HG03460 (cell line): ENCODE data around the gene KCNMA1.

Experiments used
- ATAC-seq: cut with Tn5 transposase; IDR thresholded peaks from one replicate; pipeline ENCODE4 v1.9.1; 2021; ENCODE audit not compliant: unreplicated experiment

KCNMA1 gene

GRCh38 chr10:77383861-77384553 lies 253.6 kb downstream of the KCNMA1 start:
- ATAC-seq, result no peak

GRCh38 chr10:77381750-77382149 lies 255.9 kb downstream of the KCNMA1 start:
- no peak for ATAC-seq

DNA sequence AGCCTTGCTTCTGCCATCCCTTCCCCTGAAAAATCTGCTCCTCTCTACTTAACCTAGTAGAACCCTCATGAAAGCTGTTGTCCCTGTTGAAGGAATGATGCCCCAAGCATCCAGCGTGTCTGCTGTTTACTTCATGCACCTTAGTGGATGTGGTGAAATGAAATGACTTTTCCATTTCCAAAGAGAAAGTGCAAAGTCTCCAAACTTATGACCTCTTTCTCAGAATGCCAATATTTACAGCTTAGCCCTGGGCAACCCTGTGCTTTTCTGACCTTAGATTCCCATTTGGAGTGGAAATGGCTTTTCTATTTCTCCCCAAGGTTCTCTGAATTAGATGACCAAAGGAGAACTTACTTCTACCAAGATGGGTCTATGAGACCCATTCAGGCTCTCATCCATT lies 256.9 kb downstream of the KCNMA1 start:
- no peak for ATAC-seq

DNA sequence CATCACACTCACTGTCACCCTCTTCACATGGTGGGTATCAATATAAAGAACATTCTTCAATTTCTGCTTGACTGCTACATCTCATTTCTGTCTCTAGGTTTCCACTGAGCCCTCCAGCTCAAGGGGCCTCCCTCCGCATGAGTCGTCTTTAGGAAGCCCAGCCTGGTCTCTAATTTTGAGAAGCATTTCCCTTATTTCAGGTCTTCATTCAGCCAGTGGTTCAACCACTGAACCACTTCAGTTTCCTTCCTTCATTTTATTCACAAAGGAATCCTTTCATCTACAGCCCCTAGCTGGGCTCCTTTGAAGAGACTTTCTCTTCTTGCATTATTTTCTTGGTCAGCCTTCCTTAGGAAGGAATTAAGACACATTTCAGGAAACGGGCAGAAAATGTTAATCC lies 257.4 kb downstream of the KCNMA1 start:
- ATAC-seq, result no peak

DNA sequence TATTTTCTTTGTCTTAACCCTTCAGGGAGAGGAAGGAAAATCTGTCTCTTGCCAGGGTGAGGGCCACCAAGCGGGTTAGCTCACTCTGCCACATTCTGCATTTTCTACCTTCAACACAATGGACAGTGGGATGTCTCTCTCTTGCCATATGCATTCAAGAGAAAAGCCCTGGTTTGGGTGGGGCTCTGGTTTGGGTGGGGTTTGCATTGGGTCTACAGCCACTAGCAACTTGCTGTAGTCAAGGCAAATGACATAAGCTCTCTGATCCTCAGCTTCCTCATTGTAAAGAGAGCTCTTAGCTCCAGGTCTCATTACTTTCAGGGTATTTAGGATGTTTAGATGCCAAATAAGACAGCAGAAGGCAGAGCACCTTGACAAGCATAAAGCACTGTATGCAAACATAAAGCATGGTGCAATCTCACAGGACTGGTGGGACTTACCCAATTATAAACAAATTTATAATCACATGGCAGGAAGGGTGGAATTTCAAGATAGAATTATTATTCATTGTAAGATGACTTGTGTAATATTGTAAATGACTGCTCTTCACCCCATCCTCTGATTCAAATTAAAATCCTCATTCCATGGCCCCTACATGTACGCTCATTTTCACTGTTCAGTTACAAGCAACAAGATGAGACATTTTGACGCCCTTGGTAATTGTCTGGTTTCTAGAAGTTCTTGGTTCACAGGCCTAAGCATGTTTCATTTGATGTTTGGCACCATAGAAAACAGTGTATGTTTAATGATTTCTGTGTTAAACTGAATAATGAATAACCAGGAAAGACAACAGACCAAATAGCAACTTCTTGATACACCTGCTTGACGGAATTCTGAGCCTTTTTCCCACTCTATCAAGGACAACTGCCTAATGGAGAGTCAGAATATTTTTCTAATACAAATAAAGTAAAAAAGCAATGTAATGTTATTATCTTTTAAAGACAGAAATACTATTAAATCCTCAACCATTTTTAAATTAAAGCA lies 258.9 kb downstream of the KCNMA1 start:
- ATAC-seq, result no peak

- no peak for ATAC-seq
These were observed 259.8 kb downstream of the KCNMA1 start for GRCh38 chr10:77377678-77378352.

- no peak for ATAC-seq
These were observed 260.6 kb downstream of the KCNMA1 start for GRCh38 chr10:77377034-77377433.

DNA sequence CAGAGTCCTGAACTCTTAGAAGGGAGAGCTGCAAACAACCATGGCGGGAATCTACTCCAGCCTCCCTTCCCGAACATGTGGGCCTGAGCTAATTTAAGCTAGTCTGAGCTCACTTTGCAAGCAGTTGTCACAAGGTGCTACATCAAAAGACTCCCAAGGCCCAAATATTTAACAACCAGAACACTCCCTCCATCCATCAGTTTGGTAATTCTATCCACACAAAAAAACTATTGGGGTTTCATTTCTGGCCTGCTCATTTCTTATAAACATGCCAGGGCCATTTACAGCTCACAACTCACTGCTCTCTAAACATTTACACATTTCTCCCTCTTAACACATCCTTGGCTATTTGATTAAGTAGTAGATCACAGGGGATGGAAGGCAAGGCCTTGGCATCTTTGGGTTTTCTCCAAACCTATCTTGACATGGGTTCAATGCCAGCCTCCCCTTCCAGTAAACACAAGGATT lies 263.4 kb downstream of the KCNMA1 start:
- ATAC-seq, result no peak

DNA sequence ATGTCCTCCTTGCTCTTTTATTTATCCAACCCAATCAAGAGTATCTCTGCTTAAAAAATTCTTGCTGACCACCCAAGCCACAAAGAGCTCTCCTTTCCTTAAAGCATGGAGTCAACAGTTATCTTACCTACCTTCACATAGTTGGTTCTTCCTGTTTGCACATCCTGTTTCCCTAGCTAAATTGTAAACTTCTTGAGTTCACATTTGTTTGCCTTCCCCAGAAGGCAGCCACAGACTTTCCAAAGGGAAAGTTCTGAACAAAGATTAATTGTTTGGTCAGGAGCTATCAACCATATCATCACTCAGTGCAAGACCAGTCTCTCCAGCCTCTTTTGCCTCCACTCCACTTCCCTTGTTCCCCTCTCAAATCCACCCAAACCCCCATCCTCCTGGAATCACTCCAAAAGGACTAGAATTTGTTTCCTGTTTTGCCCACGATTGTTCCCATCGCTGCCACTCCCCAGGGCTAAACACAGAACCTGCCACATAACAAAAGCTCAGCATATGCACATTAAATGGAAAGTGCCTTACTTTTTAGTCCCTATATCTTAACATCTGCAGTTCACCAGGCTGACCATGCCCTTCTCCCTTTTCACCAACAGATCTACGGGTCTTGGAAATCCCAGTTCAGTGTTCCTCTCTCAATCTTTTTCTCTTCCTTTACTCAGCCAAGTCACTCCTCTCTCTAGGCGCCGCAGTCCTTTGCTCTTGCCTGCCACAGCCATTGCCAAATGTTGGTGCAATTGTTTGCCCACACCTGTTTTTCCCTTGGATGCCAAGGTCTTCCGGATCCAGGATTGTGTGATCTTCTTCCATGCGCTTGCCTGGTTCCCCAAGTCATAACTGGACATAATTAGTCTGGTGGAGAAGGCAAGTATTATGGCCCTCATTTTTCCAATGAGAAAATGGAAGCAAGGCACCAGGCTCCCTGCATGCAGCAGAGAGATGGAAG lies 265.5 kb downstream of the KCNMA1 start:
- ATAC-seq, result no peak

- no peak for ATAC-seq
These were observed 266.2 kb downstream of the KCNMA1 start for GRCh38 chr10:77371421-77371820.

GRCh38 chr10:77368006-77368405 lies 269.6 kb downstream of the KCNMA1 start:
- ATAC-seq, result no peak

GRCh38 chr10:77363210-77363609 lies 274.4 kb downstream of the KCNMA1 start:
- no peak for ATAC-seq

DNA sequence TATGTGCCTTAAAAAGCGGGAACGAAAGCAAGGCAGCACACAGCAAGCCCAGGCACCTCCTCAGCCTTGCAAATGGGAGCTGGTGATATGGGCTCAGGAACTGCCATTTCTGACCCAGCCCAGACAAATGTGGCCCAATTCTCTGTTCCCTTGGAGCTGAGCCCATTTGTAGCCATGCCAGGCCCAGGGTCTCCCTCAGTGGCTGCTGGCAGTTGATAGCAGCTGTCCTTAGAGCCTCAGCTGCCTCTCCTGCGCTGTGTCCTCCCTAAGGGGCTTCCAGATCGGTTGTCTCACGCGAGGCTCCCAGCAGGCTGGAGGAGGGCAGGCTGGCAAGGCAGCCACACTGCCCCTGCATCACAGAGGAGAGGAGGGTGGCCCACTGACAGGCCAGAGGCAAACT lies 275.8 kb downstream of the KCNMA1 start:
- ATAC-seq, result no peak

GRCh38 chr10:77361426-77361825 lies 276.2 kb downstream of the KCNMA1 start:
- ATAC-seq, result no peak

- no peak for ATAC-seq
These were observed 276.8 kb downstream of the KCNMA1 start for GRCh38 chr10:77360835-77361234.

- no peak for ATAC-seq
These were observed 277.6 kb downstream of the KCNMA1 start for GRCh38 chr10:77359950-77360520.

DNA sequence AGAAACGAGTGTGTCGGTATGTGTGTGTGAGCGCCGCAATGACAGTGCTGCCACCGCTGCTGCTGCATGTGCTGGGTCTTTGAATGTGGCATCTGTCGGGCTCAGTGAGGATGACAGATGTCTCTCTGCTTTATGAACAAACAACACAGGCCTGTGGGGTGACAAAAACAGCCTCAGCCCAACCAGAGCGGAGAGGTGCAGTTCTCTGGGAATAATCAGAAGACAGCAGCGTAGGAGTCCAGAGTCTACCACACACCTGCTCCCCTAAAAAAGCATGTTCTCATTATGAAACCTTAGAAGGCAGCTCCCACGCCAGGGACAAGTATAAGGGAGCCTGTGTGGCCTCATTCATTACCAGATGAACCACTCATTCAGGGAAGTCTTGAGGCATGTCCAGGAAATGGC lies 278.3 kb downstream of the KCNMA1 start:
- no peak for ATAC-seq

DNA sequence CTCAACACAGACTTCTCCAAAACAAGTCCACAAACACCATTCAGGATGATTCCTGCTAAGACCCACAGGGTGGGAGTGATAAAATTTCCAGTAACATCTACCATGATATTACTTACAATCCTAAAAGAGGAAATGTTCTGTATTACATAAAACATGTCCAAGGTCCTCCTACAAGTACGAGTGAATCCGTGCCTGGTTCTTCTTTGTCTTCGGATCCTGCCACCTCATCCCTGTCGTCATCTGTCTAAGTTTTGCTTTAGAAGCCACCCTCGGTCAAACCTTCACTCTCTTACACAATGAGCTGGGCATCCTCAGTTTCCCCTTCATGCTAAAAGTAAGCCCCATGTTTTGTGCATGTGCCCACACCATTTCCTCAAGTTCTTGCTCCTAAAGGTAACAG lies 279.0 kb downstream of the KCNMA1 start:
- ATAC-seq, result no peak

DNA sequence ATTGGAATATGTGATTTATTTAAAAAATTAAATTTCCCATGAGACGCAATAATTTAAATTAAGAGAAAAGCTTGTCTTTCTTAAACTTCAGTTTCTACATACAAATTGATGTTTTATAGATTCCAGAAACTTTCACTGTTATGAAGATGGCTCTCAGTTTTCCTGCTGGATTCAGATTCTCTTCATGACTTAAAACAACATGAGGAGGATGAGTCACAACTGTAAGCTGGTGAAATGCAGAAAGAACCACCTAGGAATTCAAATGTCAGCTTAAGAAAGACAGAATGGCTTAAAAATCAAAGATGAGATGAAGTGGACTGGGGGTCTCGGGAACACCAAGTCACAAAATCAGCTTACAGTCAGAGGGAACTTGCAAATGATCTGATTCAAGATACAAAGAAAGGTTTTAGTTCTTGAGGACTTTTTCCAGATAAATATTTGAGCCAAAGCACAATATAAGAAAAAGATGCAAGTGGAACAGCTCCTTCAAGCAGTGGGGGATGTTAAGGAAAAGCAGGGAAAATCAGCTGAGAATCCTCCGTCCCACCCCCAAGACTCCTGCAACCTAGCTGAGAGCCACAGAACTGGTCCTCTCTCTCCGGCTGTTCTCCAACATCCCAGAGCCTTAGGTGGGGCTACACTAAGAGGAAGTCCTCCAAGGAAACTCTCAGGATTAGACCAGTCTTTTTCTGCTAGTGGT lies 279.8 kb downstream of the KCNMA1 start:
- no peak for ATAC-seq
